H1 (cell line): Measurements from ENCODE around the gene RAB35. TPM values are rescaled to one million over a fixed set of nuclear protein-coding genes. Genes with fewer than 3 reads are reported as not detected.
A peak's percentile ranks its signal among the peaks of the same experiment; 100 is the strongest.

Source experiments
- CTCF ChIA-PET: fragments of 300-600 bp; sonication (Branson Sonifier 250); formaldehyde crosslinking; loops from one replicate; lab custom pipeline; 2021; ENCODE audit not compliant: partially characterized antibody; lab: Charles Lee
- POLR2A ChIA-PET: fragments of 300-600 bp; sonication (Branson Sonifier 250); formaldehyde crosslinking; loops from one replicate; lab custom pipeline; 2021; ENCODE audit warnings: inconsistent platforms; ENCODE audit not compliant: partially characterized antibody; lab: Charles Lee
- DNase-seq, 2 experiments: peaks; one replicate each; pipeline versions ENCODE4 v3.0.0 to v3.0.0-alpha.2; 2010 to 2022; ENCODE audit warnings: low spot score in 2 of 2, low read depth in 1 of 2, mixed read lengths in 1 of 2
- FAIRE-seq: peaks from 2 replicates; lab custom pipeline; 2011; peaks lifted over from hg19 to GRCh38; lab: Jason Lieb, UNC
- H2AFZ ChIP-seq: 2 replicates; pipeline ENCODE4 v1.8.1; 2012; ENCODE audit warnings: low read length, inconsistent platforms
- H2AK5ac ChIP-seq: 2 replicates; pipeline ENCODE4 v1.6.1; 2013; ENCODE audit warnings: low read depth, low read length
- H2BK120ac ChIP-seq: replicated peaks from 2 replicates; pipeline ENCODE3; 2013; ENCODE audit warnings: low read depth, low read length, inconsistent platforms
- H2BK12ac ChIP-seq: 2 replicates; pipeline ENCODE4 v1.6.1; 2013; ENCODE audit warnings: low read depth, low read length
- H2BK15ac ChIP-seq: 2 replicates; pipeline ENCODE4 v1.6.1; 2013; ENCODE audit warnings: low read length
- H2BK20ac ChIP-seq: 2 replicates; pipeline ENCODE4 v1.6.1; 2013; ENCODE audit warnings: low read length
- H2BK5ac ChIP-seq: 2 replicates; pipeline ENCODE4 v1.6.1; 2013; ENCODE audit warnings: low read depth, low read length
- H3K14ac ChIP-seq: 2 replicates; pipeline ENCODE4 v1.6.1; 2013; ENCODE audit warnings: inconsistent platforms; ENCODE audit not compliant: insufficient read length
- H3K18ac ChIP-seq: 2 replicates; pipeline ENCODE4 v1.6.1; 2013; ENCODE audit warnings: low read length; ENCODE audit errors: extremely low read depth
- H3K23ac ChIP-seq: 2 replicates; pipeline ENCODE4 v1.6.1; 2013; ENCODE audit warnings: inconsistent platforms; ENCODE audit not compliant: insufficient read length
- H3K23me2 ChIP-seq: 2 replicates; pipeline ENCODE4 v1.6.1; 2013; ENCODE audit warnings: low read depth, low read length
- H3K27ac ChIP-seq: 2 replicates; pipeline ENCODE4 v1.6.1; 2011; ENCODE audit warnings: low read depth, low read length, inconsistent platforms
- H3K27me3 ChIP-seq, 4 experiments: replicated peaks in 1 of 4; 1 replicate in 1 of 4; 2 replicates in 3 of 4; pipeline versions ENCODE4 v1.6.1 to v1.8.1; 2011 to 2013; ENCODE audit warnings: low read length in 3 of 4, mild to moderate bottlenecking in 3 of 4, inconsistent platforms in 2 of 4, mixed read lengths in 2 of 4, moderate library complexity in 1 of 4; ENCODE audit not compliant: control insufficient read depth in 3 of 4, insufficient read depth in 3 of 4; ENCODE audit errors: extremely low read depth in 1 of 4
- H3K36me3 ChIP-seq, 4 experiments: 2 replicates each; pipeline versions ENCODE4 v1.6.1 to v1.8.1; 2011 to 2013; ENCODE audit warnings: mild to moderate bottlenecking in 4 of 4, low read length in 3 of 4, moderate library complexity in 2 of 4, control low read depth in 1 of 4, inconsistent platforms in 1 of 4; ENCODE audit not compliant: insufficient read depth in 4 of 4, control insufficient read depth in 2 of 4
- H3K4ac ChIP-seq: replicated peaks from 2 replicates; pipeline ENCODE3; 2013; ENCODE audit warnings: low read length, low read depth, mixed read lengths, inconsistent platforms; ENCODE audit not compliant: insufficient read length
- H3K4me1 ChIP-seq, 4 experiments: replicated peaks in 1 of 4; 1 replicate in 1 of 4; 2 replicates in 3 of 4; pipeline versions ENCODE4 v1.6.1 to v1.8.1; 2011 to 2013; ENCODE audit warnings: low read length in 3 of 4, inconsistent platforms in 2 of 4, mixed read lengths in 1 of 4; ENCODE audit not compliant: insufficient read depth in 4 of 4, control insufficient read depth in 3 of 4
- H3K4me2 ChIP-seq, 2 experiments: 2 replicates each; pipeline versions ENCODE4 v1.6.1 to v1.8.1; 2011 to 2013; ENCODE audit warnings: low read depth in 2 of 2, low read length in 2 of 2, control low read depth in 1 of 2, inconsistent platforms in 1 of 2, mild to moderate bottlenecking in 1 of 2; ENCODE audit not compliant: insufficient read depth in 1 of 2
- H3K4me3 ChIP-seq, 4 experiments: fragments of 200-600, 300-600 bp in 1 of 4; sonication (generic), shearing (Covaris generic), sonication (Bioruptor Twin) in 1 of 4; 2 replicates each; pipeline versions ENCODE4 v1.5.1 to v1.8.1; 2011 to 2016; ENCODE audit warnings: low read length in 4 of 4, low read depth in 3 of 4, control low read depth in 2 of 4, inconsistent platforms in 2 of 4, mild to moderate bottlenecking in 2 of 4, mixed read lengths in 1 of 4, moderate library complexity in 1 of 4; ENCODE audit not compliant: insufficient read depth in 2 of 4; ENCODE audit errors: extremely low read depth in 1 of 4
- H3K56ac ChIP-seq: replicated peaks from 2 replicates; pipeline ENCODE3; 2013; ENCODE audit warnings: low read depth, mild to moderate bottlenecking, mixed read lengths, low read length, inconsistent platforms; ENCODE audit not compliant: insufficient read length
- H3K79me1 ChIP-seq: 2 replicates; pipeline ENCODE4 v1.6.1; 2013; ENCODE audit warnings: low read depth, low read length, control low read depth
- H3K79me2 ChIP-seq, 2 experiments: 2 replicates each; pipeline versions ENCODE4 v1.6.1 to v1.8.1; 2012 to 2013; ENCODE audit warnings: low read length in 2 of 2, mild to moderate bottlenecking in 2 of 2, inconsistent platforms in 1 of 2; ENCODE audit not compliant: insufficient read depth in 2 of 2, control insufficient read depth in 1 of 2
- H3K9ac ChIP-seq, 4 experiments: replicated peaks in 1 of 4; 1 replicate in 1 of 4; 2 replicates in 3 of 4; pipeline versions ENCODE4 v1.6.1 to v1.8.1; 2011 to 2013; ENCODE audit warnings: low read depth in 3 of 4, low read length in 3 of 4, control low read depth in 2 of 4, mild to moderate bottlenecking in 2 of 4, moderate library complexity in 2 of 4, inconsistent platforms in 1 of 4; ENCODE audit errors: extremely low read depth in 1 of 4
- H3K9me3 ChIP-seq, 2 experiments: 2 replicates each; pipeline versions ENCODE4 v1.6.1 to v1.8.1; 2012 to 2013; ENCODE audit warnings: mild to moderate bottlenecking in 2 of 2, moderate library complexity in 2 of 2, control low read depth in 1 of 2, inconsistent platforms in 1 of 2, low read depth in 1 of 2, low read length in 1 of 2, mixed read lengths in 1 of 2; ENCODE audit not compliant: insufficient read depth in 2 of 2
- H4K20me1 ChIP-seq, 2 experiments: replicated peaks in 1 of 2; 2 replicates each; pipeline versions ENCODE3 to v1.8.1; 2011 to 2013; ENCODE audit warnings: inconsistent platforms in 2 of 2, low read length in 2 of 2, mild to moderate bottlenecking in 1 of 2; ENCODE audit not compliant: insufficient read depth in 2 of 2, control insufficient read depth in 1 of 2
- H4K5ac ChIP-seq: 2 replicates; pipeline ENCODE4 v1.6.1; 2013; ENCODE audit warnings: low read length, low read depth, mixed read lengths, inconsistent platforms; ENCODE audit not compliant: insufficient read length
- H4K8ac ChIP-seq: 2 replicates; pipeline ENCODE4 v1.8.0; 2013; ENCODE audit warnings: mild to moderate bottlenecking, moderate library complexity, low read length, inconsistent platforms; ENCODE audit not compliant: insufficient read depth; ENCODE audit errors: extremely low read depth
- H4K91ac ChIP-seq: replicated peaks from 2 replicates; pipeline ENCODE3; 2013; ENCODE audit warnings: low read length, mixed read lengths, inconsistent platforms; ENCODE audit not compliant: insufficient read length
- ZNF274 ChIP-seq: IDR thresholded peaks from 2 replicates; pipeline ENCODE4 v1.7.0; 2012; ENCODE audit warnings: low read length, borderline replicate concordance; ENCODE audit errors: extremely low read depth
- WGBS, 2 experiments: shearing (Covaris generic) in 1 of 2; methylation state at CpG; one replicate each; pipeline versions ENCODE4 v1.1.6 to v1.1.7; 2013 to 2015; ENCODE audit warnings: low lambda C conversion rate in 2 of 2, mixed read lengths in 2 of 2, inconsistent platforms in 1 of 2, low coverage in 1 of 2, missing lambda C conversion rate in 1 of 2; ENCODE audit not compliant: insufficient replicate concordance in 2 of 2, insufficient coverage in 1 of 2, insufficient read length in 1 of 2; ENCODE audit errors: extremely low coverage in 1 of 2, missing lambda C conversion rate in 1 of 2; 5-methylcytosine and 5-hydroxymethylcytosine counted together
- polyA plus RNA-seq, 7 experiments: library from polyadenylated mRNA; depleted of rRNA in 3 of 7; stranded (reverse) in 5 of 7; unstranded in 2 of 7; fragments of >200 nt in 5 of 7; fragments of 200-250 nt in 2 of 7; gene quantifications; 1 replicate in 5 of 7; 2 replicates in 1 of 7; 4 replicates in 1 of 7; pipeline versions ENCODE4 v1.2.1 to v1.2.3, GENCODE V29; 2011 to 2013; ENCODE audit warnings: missing spikeins in 2 of 7, mixed read lengths in 2 of 7
- total RNA-seq: library from RNA; stranded (reverse); fragmentation: NEBNext Ultra II Directional; extraction: Animal tissue kit (Norgen Biotek cat#: 25700); gene quantifications from 2 replicates; pipeline ENCODE4 v1.2.1, GENCODE V29; 2021

Gene RAB35
- total and polyA plus RNA-seq, 2 of the 8 experiments (the other 6 are each of a cell fraction or from before 2014, with no cell fraction given) = 33.4 to 39.0 TPM

- POLR2A ChIA-PET = interaction anchor here (0.5 to 11.7 kb wide), 7 partner anchors 8 to 150 kb away, joined by 3 to 96 read pairs (median 4); partner anchors contain the start of gene RAB35
- H2AFZ ChIP-seq = no peak overlapping the region
- H3K23ac ChIP-seq = no peak overlapping the region
- H2BK20ac ChIP-seq = no peak overlapping the region
- no peaks in the 10 kb centered on the region for H3K23me2 ChIP-seq
- no peak overlapping the region for H3K4me3 ChIP-seq
- TF ChIP-seq ZNF274 = no peak
- TF ChIP-seq, all 59 proteins: peak for 0
- no peak overlapping the region for H3K14ac ChIP-seq
- no peak overlapping the region for H2BK15ac ChIP-seq
- no peak overlapping the region for H3K9ac ChIP-seq
- H3K4me2 ChIP-seq = no peak overlapping the region
- H3K56ac ChIP-seq = no peak overlapping the region
- H3K18ac ChIP-seq = no peak overlapping the region
- H3K4ac ChIP-seq = no peak overlapping the region
- 0 out of 2 replicates have a peak, but pooled peaks cover 3% of the 10 kb centered on the region for H3K79me1 ChIP-seq
- H4K8ac ChIP-seq = no peak overlapping the region
- no peak overlapping the region for H2BK120ac ChIP-seq
- FAIRE-seq (no peak), DNase-seq (no peak)
- H3K79me2 ChIP-seq = peaks cover 0 to 9% of the 10 kb centered on the region in 2 experiments; a peak in 2 of 4 replicates
- no peak overlapping the region for H2AK5ac ChIP-seq
- no peaks in the 10 kb centered on the region for H3K9me3 ChIP-seq
- H4K20me1 ChIP-seq = peaks cover 3 to 11% of the 10 kb centered on the region in 2 experiments
- peaks cover 6 to 36% (median 28%) of the 10 kb centered on the region in 4 experiments for H3K4me1 ChIP-seq
- H4K5ac ChIP-seq = no peak overlapping the region
- CTCF ChIA-PET = interaction anchor here (0.6 kb wide), 1 partner anchor 17 kb away, joined by 3 read pairs; no protein-coding TSS in a partner anchor
- H2BK5ac ChIP-seq = 0 out of 2 replicates have a peak overlapping the region, but pooled peaks have one; percentile 30
- H3K27ac ChIP-seq = no peak overlapping the region
- no peak overlapping the region for H4K91ac ChIP-seq
- H3K27me3 ChIP-seq = no peaks in the 10 kb centered on the region
- H3K36me3 ChIP-seq = peaks cover 0 to 12% (median 8%) of the 10 kb centered on the region in 4 experiments; a peak in 6 of 8 replicates
- H2BK12ac ChIP-seq = no peak overlapping the region
- WGBS, 2 experiments = 94% methylated on average over 11 of the region's 13 CpGs; no CpG with 5 or more reads in 1 of the 2 experiments
These were observed 21.2 kb downstream of the RAB35 start for GRCh38 chr12:120095331-120095730.
